Stimulated activated CD4-positive, alpha-beta T cell treated with anti-CD3 and anti-CD28 coated beads, Interleukin-15, amount 100 ng/mL, for 24 hours (primary cell): Measurements from ENCODE around the gene LRP2.
"Not testable (repeated sequence)": the region's sequence is repeated elsewhere in the genome, so short reads cannot be mapped to it uniquely, and the experiment has no call there.

Source experiments
- DNase-seq: peaks from one replicate; pipeline ENCODE4 v3.0.0-alpha.2; 2020

Gene LRP2

GRCh38 chr2:169345486-169346437 lies 16.6 kb downstream of the LRP2 start:
- no peak for DNase-seq

GRCh38 chr2:169344736-169345485 lies 17.4 kb downstream of the LRP2 start:
- DNase-seq: no peak

GRCh38 chr2:169343202-169343601 lies 19.1 kb downstream of the LRP2 start:
- DNase-seq: no peak

- DNase-seq: no peak
Measured at GRCh38 chr2:169339657-169340056, 22.7 kb downstream of the LRP2 start.

DNA sequence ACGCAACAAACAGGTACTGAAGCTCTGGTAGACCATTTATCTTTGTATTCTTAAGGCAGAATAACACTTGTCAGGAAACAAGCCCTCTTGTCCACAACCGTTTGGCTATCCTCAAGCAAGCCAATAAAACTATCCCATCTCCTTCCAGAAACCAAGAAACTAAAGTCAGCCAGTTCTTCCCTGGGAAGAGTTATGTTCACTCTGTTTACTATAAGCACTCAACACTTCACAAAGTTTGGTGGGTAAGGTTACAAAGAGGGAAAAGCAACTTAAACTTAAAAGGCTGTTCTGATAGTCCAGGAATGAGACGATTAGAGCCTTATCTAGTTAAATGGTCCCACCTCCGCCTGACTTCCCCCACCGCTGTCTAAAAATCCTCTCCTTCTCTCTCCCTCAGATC lies 25.6 kb downstream of the LRP2 start:
- no peak for DNase-seq

- DNase-seq: no peak
Measured at GRCh38 chr2:169330555-169331198, 31.7 kb downstream of the LRP2 start.

DNA sequence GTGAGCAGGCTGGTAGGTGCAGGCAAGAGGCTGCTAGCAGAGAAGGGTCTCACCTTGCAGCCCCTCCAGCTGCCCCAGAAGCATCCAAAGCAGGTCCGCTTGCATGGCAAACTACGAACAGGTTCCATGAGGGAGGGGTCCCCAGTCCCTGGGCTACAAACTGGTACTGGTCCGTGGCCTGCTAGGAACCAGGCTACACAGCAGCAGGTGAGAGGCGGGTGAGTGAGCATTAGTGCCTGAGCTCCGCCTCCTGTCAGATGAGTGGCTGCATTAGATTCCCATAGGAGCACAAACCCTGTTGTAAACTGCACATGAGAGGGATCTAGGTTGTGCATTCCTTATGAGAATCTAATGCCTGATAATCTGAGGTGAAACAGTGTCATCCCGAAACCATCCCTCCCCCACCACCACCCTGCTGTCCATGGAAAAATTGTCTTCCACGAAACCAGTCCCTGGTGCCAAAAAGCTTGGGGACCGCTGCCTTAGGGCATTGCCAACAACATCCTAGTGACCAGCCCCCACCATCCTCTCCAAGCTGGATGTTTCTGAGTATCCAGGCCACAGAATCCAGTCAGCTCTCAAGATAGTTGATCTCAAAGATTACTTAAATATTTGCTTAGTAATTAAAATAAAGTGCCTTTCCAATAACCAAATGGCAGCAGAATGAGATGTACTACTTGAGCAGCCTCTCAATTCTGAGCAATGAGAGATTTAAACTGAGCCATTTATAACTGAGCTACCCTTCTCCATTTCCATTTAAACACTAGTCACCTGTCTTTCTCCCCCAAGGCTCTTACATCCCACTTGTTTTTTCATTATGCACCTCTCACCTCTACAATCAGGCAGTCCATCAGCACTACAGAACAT lies 32.4 kb downstream of the LRP2 start:
- DNase-seq: no peak

- DNase-seq: no peak
Measured at GRCh38 chr2:169328785-169329184, 33.5 kb downstream of the LRP2 start.

- not testable (repeated sequence) for DNase-seq
Measured at GRCh38 chr2:169327837-169328236, 34.5 kb downstream of the LRP2 start.

GRCh38 chr2:169325886-169326285 lies 36.4 kb downstream of the LRP2 start:
- DNase-seq: not testable (repeated sequence)

DNA sequence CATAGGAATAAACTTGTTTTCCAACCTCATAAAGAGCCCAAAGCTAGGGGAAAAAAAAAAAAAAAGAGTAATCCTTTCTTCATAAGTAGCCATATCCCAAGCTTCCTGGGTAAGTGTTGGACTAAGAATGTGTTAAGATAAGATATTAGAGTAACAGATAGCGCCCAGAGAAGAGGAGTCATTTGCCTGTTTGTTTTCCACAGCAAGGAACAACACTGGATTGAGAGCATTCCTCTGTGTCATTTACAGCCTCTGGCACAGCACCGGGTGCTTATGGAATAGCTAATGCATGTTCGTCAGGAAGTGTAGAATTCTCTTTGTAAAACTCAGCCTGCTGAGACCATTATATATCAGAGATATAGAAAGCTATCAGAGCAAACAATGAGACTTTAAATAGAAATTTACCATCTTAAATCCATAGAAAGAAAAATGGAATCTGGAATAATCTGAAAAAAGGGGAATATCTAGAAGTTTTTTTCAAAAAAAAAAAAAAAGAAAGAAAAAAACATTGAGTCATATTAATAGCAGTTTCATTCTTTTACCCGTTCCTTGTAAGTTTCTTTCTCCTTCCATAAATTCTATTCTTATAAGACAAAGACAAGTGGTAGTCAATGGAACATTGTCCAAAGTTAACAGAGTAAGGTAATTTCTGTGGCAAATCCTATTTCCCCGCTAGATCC lies 37.6 kb downstream of the LRP2 start:
- DNase-seq: no peak

DNA sequence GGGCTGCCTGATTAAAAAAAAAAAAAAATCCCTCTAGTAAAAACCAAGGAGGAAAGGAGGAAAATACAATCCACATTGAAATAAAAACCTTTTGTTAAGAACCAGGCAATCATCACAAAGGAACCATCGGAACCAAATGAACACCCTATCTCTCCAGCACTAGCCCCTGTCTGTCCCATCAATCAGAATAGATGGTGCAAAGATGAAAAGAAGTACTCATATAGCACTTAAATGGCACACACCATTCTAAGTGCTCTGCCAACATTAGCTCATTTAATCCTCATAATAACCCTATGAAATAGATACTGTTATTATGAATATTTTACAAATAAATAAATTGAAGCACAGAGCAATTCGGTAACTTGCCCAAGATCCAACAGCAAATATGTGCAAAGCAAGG lies 38.5 kb downstream of the LRP2 start:
- no peak for DNase-seq

- DNase-seq: no peak
Measured at GRCh38 chr2:169320561-169320960, 41.8 kb downstream of the LRP2 start.

DNA sequence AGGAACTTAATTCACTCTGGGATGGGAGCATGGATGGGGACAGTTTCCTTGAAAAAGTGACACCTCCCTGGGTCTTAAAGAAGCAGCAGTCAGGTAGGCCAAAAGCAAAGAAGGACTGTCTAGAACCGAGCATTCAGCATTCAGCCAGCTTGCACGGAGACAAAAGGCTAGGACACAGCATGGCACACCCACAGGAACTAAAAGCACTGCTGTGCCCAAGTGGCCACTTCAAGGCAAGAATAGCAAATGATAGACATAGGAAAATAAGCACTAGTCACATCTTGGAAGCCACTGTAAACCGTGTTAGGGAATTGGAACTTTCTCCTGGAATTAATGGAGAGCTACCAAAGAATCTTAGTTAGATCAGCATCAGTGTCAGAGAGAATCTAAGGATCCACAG lies 47.0 kb downstream of the LRP2 start:
- DNase-seq: no peak

DNA sequence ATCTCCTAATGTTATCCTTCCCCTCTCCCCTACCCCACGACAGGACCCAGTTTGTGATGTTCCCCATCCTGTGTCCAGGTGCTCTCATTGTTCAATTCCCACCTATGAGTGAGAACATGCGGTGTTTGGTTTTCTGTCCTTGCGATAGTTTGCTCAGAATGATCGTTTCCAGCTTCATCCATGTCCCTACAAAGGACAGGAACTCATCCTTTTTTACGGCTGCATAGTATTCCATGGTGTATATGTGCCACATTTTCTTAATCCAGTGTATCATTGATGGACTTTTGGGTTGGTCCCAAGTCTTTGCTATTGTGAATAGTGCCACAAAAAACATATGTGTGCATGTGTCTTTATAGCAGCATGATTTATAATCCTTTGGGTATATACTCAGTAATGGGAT lies 54.0 kb downstream of the LRP2 start:
- not testable (repeated sequence) for DNase-seq

GRCh38 chr2:169304689-169305088 lies 57.6 kb downstream of the LRP2 start:
- not testable (repeated sequence) for DNase-seq

GRCh38 chr2:169303579-169304305 lies 58.6 kb downstream of the LRP2 start:
- no peak for DNase-seq

DNA sequence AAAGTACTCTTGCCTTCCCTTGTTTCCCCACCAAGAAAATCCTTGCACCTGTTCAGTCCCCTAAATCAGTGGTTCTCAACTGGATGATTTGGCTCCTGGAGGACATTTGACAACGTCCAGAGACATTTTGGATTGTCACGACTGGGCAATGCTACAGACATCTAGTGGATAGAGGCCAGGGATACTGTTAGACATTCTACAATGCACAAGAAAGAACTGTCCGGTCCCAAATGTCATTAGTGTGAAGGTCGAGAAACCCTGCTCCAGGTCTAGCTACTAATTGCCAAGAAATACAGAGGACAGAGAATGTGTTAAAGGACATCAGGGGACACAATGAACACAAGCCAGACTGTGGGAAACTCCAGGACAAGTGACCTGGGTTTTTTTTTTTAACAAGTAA lies 60.0 kb downstream of the LRP2 start:
- DNase-seq: no peak

- DNase-seq: no peak
Measured at GRCh38 chr2:169301596-169302335, 60.6 kb downstream of the LRP2 start.
